ENCODE results near the gene ANKH.

ANKH gene

DNA sequence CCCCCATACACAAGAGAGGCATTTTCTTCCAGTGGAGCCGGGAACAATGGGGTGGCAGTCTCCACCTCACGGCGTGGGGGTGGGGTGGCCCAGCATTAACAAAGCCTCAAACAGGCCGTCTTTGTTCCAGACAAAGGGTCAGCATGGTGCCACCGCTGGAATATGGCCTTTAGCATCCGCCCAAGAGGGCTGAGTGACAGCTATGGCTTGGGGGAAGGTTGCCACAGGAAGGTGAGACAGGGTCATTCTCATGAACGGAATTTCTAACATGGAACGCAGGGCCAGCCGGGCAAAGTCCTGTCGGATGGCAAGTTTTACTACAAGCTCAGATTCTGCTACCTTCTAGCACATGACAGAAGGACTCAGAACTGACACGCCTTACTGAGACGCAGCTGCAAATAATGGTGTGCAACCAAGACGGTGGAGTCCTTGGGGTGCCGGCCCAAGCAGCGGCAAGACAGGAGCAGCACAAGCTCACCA is 143.1 kb downstream of the ANKH start:
- Histone ChIP-seq H3K36me3 (ENCODE audit: insufficient read depth) (no peaks in the 10 kb centered on the region), H3K79me2 (ENCODE audit: insufficient read depth, low read depth) (no peaks in the 10 kb centered on the region), H3K9ac (no peak overlapping the region), H2AFZ (ENCODE audit: low read depth) (no peak overlapping the region), H3K27me3 (ENCODE audit: insufficient read depth, low read depth) (no peaks in the 10 kb centered on the region), H3K4me3 (IDR thresholded peaks at IDR 0.05; ENCODE audit: insufficient read depth, low read depth, low read length) (no peak overlapping the region), H3K4me2 (no peak overlapping the region), H3K4me1 (ENCODE audit: low read depth, poor library complexity, severe bottlenecking) (peaks cover 6% of the 10 kb centered on the region), H4K20me1 (ENCODE audit: insufficient read depth) (no peaks in the 10 kb centered on the region), H3K27ac (no peak overlapping the region)
- TF ChIP-seq, protein P1, sequence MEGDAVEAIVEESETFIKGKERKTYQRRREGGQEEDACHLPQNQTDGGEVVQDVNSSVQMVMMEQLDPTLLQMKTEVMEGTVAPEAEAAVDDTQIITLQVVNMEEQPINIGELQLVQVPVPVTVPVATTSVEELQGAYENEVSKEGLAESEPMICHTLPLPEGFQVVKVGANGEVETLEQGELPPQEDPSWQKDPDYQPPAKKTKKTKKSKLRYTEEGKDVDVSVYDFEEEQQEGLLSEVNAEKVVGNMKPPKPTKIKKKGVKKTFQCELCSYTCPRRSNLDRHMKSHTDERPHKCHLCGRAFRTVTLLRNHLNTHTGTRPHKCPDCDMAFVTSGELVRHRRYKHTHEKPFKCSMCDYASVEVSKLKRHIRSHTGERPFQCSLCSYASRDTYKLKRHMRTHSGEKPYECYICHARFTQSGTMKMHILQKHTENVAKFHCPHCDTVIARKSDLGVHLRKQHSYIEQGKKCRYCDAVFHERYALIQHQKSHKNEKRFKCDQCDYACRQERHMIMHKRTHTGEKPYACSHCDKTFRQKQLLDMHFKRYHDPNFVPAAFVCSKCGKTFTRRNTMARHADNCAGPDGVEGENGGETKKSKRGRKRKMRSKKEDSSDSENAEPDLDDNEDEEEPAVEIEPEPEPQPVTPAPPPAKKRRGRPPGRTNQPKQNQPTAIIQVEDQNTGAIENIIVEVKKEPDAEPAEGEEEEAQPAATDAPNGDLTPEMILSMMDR (conservative IDR thresholded peaks at IDR 0.05; ENCODE audit: low read depth, low read length), result no peak

DNA sequence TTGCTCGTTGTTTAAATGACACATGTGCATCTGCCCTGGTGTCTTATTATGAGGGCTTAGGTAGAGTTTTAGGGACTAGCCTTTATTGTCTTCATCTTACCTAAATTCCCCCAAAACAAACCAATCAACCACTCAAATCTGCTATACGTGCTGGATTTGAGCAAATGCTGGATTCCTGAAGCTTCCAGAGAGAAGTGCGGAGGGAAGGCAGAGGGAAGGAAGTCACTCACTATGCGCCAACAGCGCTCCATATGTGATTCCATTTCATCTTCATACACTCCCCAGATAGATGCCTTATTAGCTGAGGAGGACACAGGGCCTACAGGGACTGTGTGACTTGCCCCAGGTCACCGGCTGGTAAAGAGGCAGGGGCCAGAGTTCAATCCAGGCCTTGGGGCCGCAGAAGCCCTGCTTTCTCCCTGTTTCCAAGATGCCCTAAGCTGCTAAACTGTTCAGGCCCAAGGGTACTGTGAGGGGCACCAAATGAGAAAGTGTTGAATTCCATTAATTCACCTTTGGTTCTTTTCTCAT is 143.6 kb downstream of the ANKH start:
- Histone ChIP-seq H3K36me3 (ENCODE audit: insufficient read depth) (no peaks in the 10 kb centered on the region), H2AFZ (ENCODE audit: low read depth) (no peak overlapping the region), H4K20me1 (ENCODE audit: insufficient read depth) (no peaks in the 10 kb centered on the region), H3K4me2 (no peak overlapping the region), H3K9ac (no peak overlapping the region), H3K4me1 (ENCODE audit: low read depth, poor library complexity, severe bottlenecking) (peaks cover 6% of the 10 kb centered on the region), H3K79me2 (ENCODE audit: insufficient read depth, low read depth) (no peaks in the 10 kb centered on the region), H3K4me3 (IDR thresholded peaks at IDR 0.05; ENCODE audit: insufficient read depth, low read depth, low read length) (no peak overlapping the region), H3K27ac (no peak overlapping the region), H3K27me3 (ENCODE audit: insufficient read depth, low read depth) (no peaks in the 10 kb centered on the region)
- TF ChIP-seq, protein P1 (conservative IDR thresholded peaks at IDR 0.05; ENCODE audit: low read depth, low read length), result no peak

DNA sequence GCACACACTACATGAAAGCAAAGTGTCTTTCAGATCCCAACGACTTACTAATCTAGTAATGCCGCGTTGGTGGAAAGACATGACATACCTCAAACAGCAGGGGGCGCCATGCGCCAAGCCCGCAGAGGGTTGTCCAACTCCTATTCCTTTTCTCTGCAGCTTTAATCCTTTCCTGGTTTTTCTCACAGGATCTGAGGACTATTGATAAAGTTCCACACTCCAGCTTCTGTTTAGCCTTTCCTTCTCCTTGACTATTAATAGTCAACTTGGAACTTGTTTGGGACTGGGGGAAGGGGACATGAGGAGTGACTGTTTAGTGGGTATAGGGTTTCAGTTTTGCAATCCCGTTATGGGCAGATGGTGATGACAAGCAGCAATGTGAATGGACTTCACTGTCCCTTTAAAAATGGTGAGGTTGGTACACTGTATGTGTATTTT is 144.1 kb downstream of the ANKH start:
- Histone ChIP-seq H2AFZ (ENCODE audit: low read depth) (no peak overlapping the region), H3K79me2 (ENCODE audit: insufficient read depth, low read depth) (no peaks in the 10 kb centered on the region), H3K36me3 (ENCODE audit: insufficient read depth) (no peaks in the 10 kb centered on the region), H3K4me1 (ENCODE audit: low read depth, poor library complexity, severe bottlenecking) (peaks cover 6% of the 10 kb centered on the region), H3K27ac (no peak overlapping the region), H3K4me3 (IDR thresholded peaks at IDR 0.05; ENCODE audit: insufficient read depth, low read depth, low read length) (no peak overlapping the region), H3K9ac (no peak overlapping the region), H3K27me3 (ENCODE audit: insufficient read depth, low read depth) (no peaks in the 10 kb centered on the region), H4K20me1 (ENCODE audit: insufficient read depth) (no peaks in the 10 kb centered on the region), H3K4me2 (no peak overlapping the region)
- TF ChIP-seq, protein P1 (conservative IDR thresholded peaks at IDR 0.05; ENCODE audit: low read depth, low read length), result peak; percentile 100

DNA sequence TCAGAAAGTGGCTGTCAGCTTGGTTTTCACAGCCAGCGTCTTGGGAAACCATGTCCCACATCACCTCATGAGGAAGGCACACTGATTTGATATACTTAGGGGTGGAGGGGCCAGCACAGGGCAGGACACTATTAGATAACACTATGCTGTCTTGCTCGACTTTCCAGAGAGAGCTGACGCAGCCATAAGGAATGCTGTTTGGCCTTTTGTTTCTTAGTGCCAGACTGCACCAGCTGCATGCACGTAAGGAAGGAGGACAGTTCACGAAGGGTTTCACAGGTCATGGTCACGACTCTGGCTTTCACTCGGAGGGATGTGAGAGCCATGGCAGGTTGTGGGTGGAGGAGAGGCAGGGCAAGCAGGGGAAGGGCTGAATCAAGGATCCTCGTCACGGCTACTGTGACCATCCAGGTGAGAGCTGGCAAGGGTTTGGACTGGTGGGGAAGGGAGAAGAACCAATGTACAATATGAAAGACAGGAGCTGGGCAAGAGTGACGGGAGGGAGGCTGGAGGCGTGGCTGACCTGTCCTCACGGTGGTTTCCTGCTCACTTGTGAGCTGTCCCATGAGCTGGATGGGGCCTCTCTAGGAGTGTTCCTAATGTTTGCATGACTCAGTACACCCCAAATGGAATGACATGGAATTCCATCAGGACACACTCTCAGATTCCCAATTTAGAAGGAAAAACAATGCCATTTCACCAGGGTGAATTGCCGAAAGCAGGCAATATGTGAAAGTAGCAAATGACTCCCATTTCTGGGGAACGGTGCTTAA is 145.3 kb downstream of the ANKH start:
- TF ChIP-seq, protein P1 (conservative IDR thresholded peaks at IDR 0.05; ENCODE audit: low read depth, low read length), result no peak
- Histone ChIP-seq H3K27me3 (ENCODE audit: insufficient read depth, low read depth) (no peaks in the 10 kb centered on the region), H2AFZ (ENCODE audit: low read depth) (no peak overlapping the region), H3K36me3 (ENCODE audit: insufficient read depth) (no peaks in the 10 kb centered on the region), H4K20me1 (ENCODE audit: insufficient read depth) (no peaks in the 10 kb centered on the region), H3K4me1 (ENCODE audit: low read depth, poor library complexity, severe bottlenecking) (peaks cover 6% of the 10 kb centered on the region), H3K79me2 (ENCODE audit: insufficient read depth, low read depth) (no peaks in the 10 kb centered on the region), H3K4me3 (IDR thresholded peaks at IDR 0.05; ENCODE audit: insufficient read depth, low read depth, low read length) (no peak overlapping the region), H3K4me2 (no peak overlapping the region), H3K27ac (no peak overlapping the region), H3K9ac (no peak overlapping the region)

Data from KMS-11 (cell line).